Mucosa of rectum (tissue), 2 donors: ENCODE data around the gene KLHL26.

ENCODE experiments used
- H3K27ac ChIP-seq, 2 donors: one replicate each; pipeline ENCODE4 v1.7.0; 2013; ENCODE audit warnings: inconsistent platforms in 2 of 2, low read depth in 2 of 2, low read length in 2 of 2
- H3K27me3 ChIP-seq, 2 donors: one replicate each; pipeline ENCODE4 v1.7.0; 2013; ENCODE audit warnings: low read length in 2 of 2; ENCODE audit not compliant: control insufficient read depth in 2 of 2, insufficient read depth in 2 of 2
- H3K36me3 ChIP-seq, 2 donors: one replicate each; pipeline ENCODE4 v1.7.0; 2013; ENCODE audit warnings: low read length in 2 of 2; ENCODE audit not compliant: control insufficient read depth in 2 of 2, insufficient read depth in 2 of 2
- H3K4me1 ChIP-seq, 2 donors: one replicate each; pipeline ENCODE4 v1.7.0; 2013; ENCODE audit warnings: low read length in 2 of 2, mild to moderate bottlenecking in 1 of 2; ENCODE audit not compliant: control insufficient read depth in 2 of 2, insufficient read depth in 2 of 2
- H3K4me3 ChIP-seq, 2 donors: one replicate each; pipeline ENCODE4 v1.7.0; 2013; ENCODE audit warnings: low read length in 2 of 2
- H3K9ac ChIP-seq, 2 donors: one replicate each; pipeline ENCODE4 v1.7.0; 2013; ENCODE audit warnings: low read length in 2 of 2, low read depth in 1 of 2, mild to moderate bottlenecking in 1 of 2
- H3K9me3 ChIP-seq, 2 donors: one replicate each; pipeline ENCODE4 v1.7.0; 2013; ENCODE audit warnings: low read length in 2 of 2; ENCODE audit not compliant: control insufficient read depth in 2 of 2
- donor health status: healthy.
- donor health status: Normal muscosa, but diverticular disease.

KLHL26 gene

DNA sequence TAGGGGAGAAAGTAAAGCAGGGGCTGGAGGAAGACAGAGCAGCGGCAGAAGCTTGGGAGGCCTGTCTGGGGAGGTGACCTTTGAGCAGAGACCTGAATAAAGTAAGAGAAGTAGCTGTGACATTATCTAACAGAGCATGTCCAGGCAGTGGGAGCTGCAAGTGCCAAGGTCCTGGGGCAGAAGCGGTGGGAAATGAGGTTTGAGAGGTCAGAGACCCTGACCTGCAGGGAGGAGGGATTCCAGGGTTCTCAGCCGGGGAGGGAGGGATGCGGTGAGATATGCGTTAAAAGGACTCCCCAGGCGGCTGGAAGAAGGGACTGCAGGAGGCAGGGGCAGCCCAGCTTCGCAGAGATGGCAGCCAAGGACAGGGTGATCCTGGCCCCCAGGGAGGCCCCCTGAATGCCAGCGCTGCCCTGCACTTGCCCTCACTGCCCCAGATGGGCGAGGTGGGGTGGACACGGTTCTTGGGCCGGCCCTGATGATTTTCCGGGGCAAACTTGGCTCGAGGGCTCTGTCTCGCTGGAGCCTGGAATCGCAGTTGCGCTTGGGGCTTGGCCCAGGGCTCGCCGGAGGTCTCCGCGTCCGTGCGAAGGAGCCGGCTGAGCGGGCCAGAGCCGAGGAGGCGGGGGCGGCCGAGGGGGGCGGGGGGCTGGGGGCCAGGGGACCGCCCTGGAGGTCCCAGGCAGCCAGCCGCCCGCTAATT lies 33.4 kb upstream of the KLHL26 start:
- Histone ChIP-seq H3K9ac (no peak overlapping the region), H3K4me1 (peaks cover 0 to 3% of the 10 kb centered on the region in 2 donors), H3K36me3 (no peaks in the 10 kb centered on the region), H3K27ac (no peak overlapping the region), H3K9me3 (no peaks in the 10 kb centered on the region), H3K27me3 (peaks cover 44 to 47% of the 10 kb centered on the region in 2 donors), H3K4me3 (no peak overlapping the region)

DNA sequence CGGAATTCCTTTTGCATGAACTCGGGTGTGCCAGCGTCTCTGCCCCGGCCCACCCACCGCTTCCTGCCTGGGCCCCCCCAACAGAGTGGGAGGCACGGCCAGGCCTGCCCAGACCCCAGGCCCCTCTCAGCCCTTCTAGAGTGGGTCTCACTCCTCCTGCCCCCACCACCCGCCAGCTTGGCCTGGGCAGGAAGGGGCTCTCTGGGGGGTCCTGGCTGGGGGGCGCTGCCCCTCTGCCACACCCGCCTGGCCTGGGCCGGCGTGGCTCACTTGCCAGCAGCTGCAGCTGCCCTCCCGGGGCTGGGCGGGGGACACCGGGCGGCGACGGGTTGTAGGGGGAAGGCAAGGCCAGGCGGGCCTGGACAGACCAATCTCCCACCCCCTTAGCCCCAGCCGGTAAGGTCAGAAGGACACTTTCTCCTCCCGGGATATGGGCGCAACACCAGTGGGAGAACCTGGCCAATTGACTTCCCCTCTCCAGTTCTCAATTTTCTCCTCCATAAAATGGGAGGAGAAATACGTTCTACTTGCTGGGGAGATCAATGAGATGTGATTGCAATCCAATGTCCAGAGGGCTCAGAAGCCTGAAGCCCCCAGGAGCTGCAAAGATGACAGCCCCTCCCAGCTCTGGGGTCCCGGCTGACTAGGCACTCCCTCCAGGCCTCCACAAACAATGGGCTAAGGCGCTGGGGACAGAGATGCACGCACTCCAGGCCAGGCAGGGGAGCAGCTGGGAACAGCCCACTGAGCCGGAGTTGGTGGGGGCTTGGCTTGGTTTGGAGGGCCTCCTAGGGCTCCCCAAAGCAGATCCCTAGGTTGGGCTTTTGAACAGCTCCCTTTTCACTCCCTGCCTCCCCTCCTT lies 32.6 kb upstream of the KLHL26 start:
- Histone ChIP-seq H3K27ac (no peak overlapping the region), H3K9ac (no peak overlapping the region), H3K36me3 (no peaks in the 10 kb centered on the region), H3K27me3 (peaks cover 49% of the 10 kb centered on the region in 2 donors), H3K9me3 (no peaks in the 10 kb centered on the region), H3K4me1 (peaks cover 0 to 3% of the 10 kb centered on the region in 2 donors), H3K4me3 (no peak overlapping the region)

DNA sequence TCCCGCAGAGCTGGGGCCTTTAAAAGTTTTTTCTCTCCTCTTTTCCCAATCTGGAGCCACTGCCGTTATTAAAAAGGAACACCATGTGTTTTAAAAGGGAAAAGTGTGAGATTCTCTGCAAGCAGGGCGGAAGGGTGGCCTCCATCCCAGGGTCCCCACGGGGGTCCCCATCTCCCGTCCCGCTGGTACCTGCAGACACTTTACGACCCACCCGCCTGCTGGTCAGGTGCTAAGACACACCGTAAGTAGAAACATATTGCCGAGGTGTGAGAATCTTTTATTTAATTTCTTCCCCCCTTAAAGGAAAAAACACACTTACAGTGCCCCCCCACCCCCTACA lies 32.0 kb upstream of the KLHL26 start:
- Histone ChIP-seq H3K27me3 (peaks cover 50 to 52% of the 10 kb centered on the region in 2 donors), H3K4me1 (peaks cover 0 to 3% of the 10 kb centered on the region in 2 donors), H3K27ac (no peak overlapping the region), H3K4me3 (no peak overlapping the region), H3K9me3 (no peaks in the 10 kb centered on the region), H3K9ac (no peak overlapping the region), H3K36me3 (no peaks in the 10 kb centered on the region)

DNA sequence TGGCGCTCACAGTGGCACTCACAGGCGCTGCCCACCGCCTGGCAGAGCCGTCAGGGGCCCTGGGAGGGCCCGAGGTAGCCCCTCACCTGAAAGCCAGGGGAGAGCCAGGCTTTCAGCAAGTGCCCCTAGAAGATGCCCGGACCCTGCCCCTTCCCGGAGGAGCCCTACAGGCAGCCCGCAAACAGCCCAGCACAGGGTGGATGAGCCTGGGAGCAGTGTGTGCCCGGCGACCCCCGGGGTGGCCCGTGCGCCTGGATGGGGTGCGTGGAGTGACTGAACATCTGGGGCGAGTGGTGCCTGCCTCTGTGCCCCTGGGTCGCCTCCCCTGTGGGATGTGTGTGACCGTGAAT lies 31.7 kb upstream of the KLHL26 start:
- Histone ChIP-seq H3K36me3 (no peaks in the 10 kb centered on the region), H3K4me1 (peaks cover 0 to 3% of the 10 kb centered on the region in 2 donors), H3K4me3 (no peak overlapping the region), H3K27me3 (peaks cover 53% of the 10 kb centered on the region in 2 donors), H3K27ac (no peak overlapping the region), H3K9me3 (no peaks in the 10 kb centered on the region), H3K9ac (no peak overlapping the region)

DNA sequence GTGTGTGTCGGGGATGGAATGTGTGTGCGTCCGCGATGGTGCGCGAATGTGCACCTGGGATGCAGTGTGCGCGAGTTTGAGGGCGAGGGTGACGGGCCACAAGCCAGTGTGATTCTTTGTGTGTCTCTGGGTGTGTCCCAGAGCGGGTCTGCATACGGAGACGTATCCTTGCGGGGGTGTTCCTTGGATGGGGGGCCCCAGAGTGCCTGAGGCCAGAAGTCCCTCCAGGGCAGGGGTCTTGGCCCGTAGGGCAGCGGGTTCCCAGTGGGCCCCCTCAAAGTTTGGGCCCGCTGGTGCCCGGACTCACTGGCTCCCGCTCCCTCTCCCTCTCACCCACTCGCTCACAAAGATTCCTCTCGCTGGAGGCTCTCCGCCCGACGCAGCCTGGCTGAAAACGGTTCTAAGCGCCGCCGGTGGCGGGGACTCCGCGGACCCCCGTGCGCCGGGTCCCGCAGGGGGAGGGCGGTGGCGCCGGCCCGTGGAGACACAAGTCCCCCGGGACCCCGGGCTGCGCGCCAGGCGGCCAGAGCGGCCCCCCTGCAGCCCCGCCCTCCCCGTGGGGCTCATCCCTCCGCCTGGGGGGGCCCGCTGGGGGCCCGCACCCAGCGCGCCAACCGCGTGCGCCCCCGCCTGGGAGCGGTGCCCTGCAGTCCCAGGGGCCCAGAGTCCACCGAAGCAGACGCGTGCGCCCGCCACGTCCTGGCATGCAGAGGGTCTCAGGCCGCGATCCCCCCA lies 31.1 kb upstream of the KLHL26 start:
- H3K36me3 ChIP-seq, result no peaks in the 10 kb centered on the region
- H3K9me3 ChIP-seq, result no peaks in the 10 kb centered on the region
- peaks cover 57% of the 10 kb centered on the region in 2 donors for H3K27me3 ChIP-seq
- H3K4me1 ChIP-seq, result peaks cover 0 to 3% of the 10 kb centered on the region in 2 donors
- no peak overlapping the region for H3K9ac ChIP-seq
- no peak overlapping the region for H3K27ac ChIP-seq
- H3K4me3 ChIP-seq, result no peak overlapping the region

DNA sequence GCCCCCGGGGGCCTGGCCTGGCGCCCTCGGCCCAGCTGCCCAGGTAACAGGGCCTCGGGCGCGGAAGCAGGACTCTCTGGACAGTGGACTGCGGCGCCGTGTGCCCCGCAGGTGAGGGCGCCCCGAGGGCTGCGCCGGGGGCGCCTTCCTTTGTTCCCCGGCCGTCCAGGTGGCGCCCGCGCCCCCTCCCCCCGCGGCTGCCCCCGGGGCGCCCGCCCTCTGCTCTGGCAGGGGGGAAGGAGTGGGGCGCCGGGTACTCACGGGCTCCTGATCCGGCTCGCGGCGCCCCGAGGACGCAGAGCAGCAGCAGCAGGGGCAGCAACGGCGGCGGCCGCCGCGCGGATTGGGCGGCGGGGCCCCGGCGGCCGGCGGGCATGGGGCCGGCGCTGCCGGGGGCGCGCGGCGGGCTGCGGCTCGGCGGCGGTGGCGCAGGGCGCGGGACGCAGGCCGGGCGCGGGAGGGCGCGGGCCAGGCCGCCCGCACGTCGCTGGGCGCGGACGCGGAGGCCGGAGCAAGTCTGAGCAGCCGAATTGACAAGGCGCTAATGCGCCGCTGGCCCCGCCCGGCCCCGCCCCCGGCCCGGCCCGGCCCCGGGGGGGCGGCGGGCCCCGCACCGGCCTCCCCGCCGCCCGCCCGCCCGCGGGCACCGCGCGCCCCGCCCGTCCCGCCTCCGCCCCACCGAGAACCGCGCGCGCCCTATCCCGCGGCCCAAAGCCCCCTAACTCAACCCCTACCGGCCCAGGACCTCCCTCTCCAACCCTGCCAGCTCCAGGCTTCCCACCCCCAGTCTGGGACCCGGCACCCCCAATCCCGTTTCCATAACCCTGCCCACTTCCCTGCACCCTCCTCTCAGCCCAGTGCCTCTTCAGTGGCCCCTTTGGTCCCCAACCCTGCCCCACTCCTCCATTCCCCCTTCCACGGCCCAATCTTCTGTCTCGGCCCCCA lies 30.3 kb upstream of the KLHL26 start, which contains the start of gene CRLF1:
TSS of gene CRLF1 (minus strand) at position 519 of the 945 bp plus-strand sequence. CDS start at position 376, 143 bp downstream.
- Histone ChIP-seq H3K36me3 (no peaks in the 10 kb centered on the region), H3K4me1 (peaks cover 0 to 7% of the 10 kb centered on the region in 2 donors), H3K4me3 (no peak within 1 kb of the TSS), H3K27ac (no peak within 1 kb of the TSS), H3K9me3 (no peaks in the 10 kb centered on the region), H3K9ac (no peak within 1 kb of the TSS), H3K27me3 (peaks cover 62% of the 10 kb centered on the region in 2 donors)

DNA sequence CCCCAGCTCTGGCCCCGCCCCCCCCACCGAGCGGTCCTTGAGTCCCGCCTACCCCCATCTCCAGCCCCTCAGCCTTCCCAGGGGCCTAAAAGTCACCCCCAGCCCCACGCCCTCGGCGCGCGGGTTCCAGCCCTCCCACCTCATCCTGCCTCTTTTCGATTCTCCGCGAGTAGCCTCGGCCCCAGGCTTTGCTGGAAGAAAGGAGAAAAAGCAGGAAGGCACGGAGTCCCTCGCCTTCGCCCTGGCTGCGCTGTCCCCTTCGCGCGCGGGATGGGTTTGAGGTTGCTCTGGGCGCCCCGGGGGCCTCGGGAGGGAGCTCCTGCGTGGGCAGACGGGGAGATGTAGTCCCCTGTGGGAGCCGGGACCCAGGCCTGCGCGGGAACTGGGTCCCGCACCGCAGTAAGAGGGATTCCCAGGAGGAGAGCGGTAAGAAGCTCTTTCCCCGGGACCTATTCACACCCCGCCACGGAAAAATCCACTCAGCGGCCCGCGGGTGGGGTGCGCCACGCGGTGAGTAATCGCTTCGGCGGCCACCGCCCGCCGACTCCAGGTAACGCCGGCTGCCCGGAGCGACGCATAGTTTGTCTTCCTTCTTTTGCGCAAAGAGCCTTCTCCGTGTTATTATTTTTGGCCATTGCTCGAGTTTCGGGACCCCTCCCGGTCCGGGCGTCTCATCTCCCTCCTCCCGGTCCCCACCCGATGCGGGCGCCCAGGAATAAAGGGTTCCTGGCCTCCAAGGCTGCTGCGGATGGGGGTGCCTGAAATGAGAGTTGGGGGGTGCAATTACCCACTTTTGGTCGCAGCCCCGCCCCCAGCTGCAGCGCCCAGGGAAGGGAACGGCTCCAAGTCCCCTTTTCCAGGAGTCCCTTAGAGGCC lies 29.4 kb upstream of the KLHL26 start:
- Histone ChIP-seq H3K4me3 (no peak overlapping the region), H3K36me3 (no peaks in the 10 kb centered on the region), H3K27ac (no peak overlapping the region), H3K9me3 (no peaks in the 10 kb centered on the region), H3K27me3 (peaks cover 69 to 71% of the 10 kb centered on the region in 2 donors), H3K4me1 (peaks cover 0 to 13% of the 10 kb centered on the region in 2 donors), H3K9ac (no peak overlapping the region)

DNA sequence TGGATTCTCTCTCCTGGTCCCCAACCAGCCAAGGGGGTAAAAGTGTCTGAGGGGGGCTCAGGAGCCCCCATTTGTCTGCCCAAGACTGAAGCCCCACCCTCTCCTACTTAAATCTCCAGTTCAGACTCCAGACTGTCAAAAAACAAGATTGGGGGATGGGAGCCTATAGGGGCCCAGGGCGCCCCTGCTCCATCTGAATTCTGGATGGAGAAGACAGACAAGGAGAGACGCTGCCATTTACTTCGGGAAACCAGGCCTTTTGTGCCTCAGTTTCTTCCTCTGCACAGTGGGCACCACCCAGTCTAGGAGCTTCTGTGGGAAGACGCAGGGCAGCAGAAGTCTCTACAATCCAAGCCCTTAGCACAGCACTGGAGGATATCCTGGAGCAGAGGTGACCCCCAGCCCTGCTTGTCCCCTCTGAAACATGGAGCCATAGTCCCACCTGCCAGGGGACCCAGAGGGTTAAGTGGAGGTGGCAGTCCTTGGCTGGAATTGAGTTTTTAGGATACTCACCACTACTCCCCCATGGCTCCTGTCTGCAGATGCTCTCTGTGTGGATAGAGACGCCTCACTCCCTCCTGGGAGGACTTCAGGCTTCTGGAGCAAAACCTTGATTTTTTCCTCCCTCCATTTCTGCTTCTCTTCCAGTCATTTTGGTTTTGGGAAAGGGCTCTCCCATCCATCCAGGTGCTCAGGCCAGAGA lies 28.6 kb upstream of the KLHL26 start:
- peaks cover 0 to 17% of the 10 kb centered on the region in 2 donors for H3K4me1 ChIP-seq
- no peaks in the 10 kb centered on the region for H3K36me3 ChIP-seq
- no peak overlapping the region for H3K9ac ChIP-seq
- H3K4me3 ChIP-seq, result no peak overlapping the region
- no peak overlapping the region for H3K27ac ChIP-seq
- H3K27me3 ChIP-seq, result peaks cover 66 to 71% of the 10 kb centered on the region in 2 donors
- no peaks in the 10 kb centered on the region for H3K9me3 ChIP-seq
